RWPE2 (cell line): Measurements from ENCODE around the gene SOWAHB.

Source experiments
- ATAC-seq: fragments of 200-7000 bp; cut with Tn5 transposase; 3 replicates; pipeline ENCODE4 v1.9.1; 2021; ENCODE audit warnings: low read depth
- DNase-seq: peaks from one replicate; pipeline ENCODE4 v3.0.0-alpha.2; 2020; ENCODE audit warnings: low spot score
- H3K27ac ChIP-seq: fragments of 450-650 bp; 2 replicates; pipeline ENCODE4 v1.5.1; 2017; ENCODE audit warnings: mild to moderate bottlenecking; ENCODE audit not compliant: poor library complexity, severe bottlenecking
- H3K27me3 ChIP-seq: fragments of 250-450 bp; sonication (Bioruptor Pico); 2 replicates; pipeline ENCODE4 v1.5.1; 2021; ENCODE audit warnings: mild to moderate bottlenecking, moderate library complexity; ENCODE audit not compliant: insufficient read depth, poor library complexity, severe bottlenecking
- H3K36me3 ChIP-seq: fragments of 250-450 bp; sonication (Bioruptor Pico); 2 replicates; pipeline ENCODE4 v1.5.1; 2020; ENCODE audit warnings: low read depth, mild to moderate bottlenecking, moderate library complexity
- H3K4me1 ChIP-seq: fragments of 250-450 bp; sonication (Bioruptor Pico); 2 replicates; pipeline ENCODE4 v1.5.1; 2021; ENCODE audit warnings: mild to moderate bottlenecking, moderate library complexity; ENCODE audit not compliant: insufficient read depth, poor library complexity, severe bottlenecking
- H3K4me3 ChIP-seq: fragments of 250-450 bp; sonication (Bioruptor Pico); 2 replicates; pipeline ENCODE4 v1.5.1; 2021; ENCODE audit warnings: mild to moderate bottlenecking, moderate library complexity; ENCODE audit not compliant: severe bottlenecking
- H3K9me3 ChIP-seq: fragments of 250-450 bp; sonication (Bioruptor Pico); 2 replicates; pipeline ENCODE4 v1.5.1; 2021; ENCODE audit warnings: mild to moderate bottlenecking, moderate library complexity; ENCODE audit not compliant: severe bottlenecking
- CTCF ChIP-seq: fragments of 450-650 bp; IDR thresholded peaks from one replicate; pipeline ENCODE4 v1.5.1; 2017; ENCODE audit warnings: mild to moderate bottlenecking, moderate library complexity; ENCODE audit not compliant: poor library complexity, severe bottlenecking

The SOWAHB gene

GRCh38 chr4:76923619-76924357 is 25.8 kb upstream of the SOWAHB start:
- Histone ChIP-seq H3K36me3 (no peaks in the 10 kb centered on the region), H3K4me1 (no peaks in the 10 kb centered on the region), H3K4me3 (no peak overlapping the region), H3K27ac (no peak overlapping the region), H3K27me3 (no peaks in the 10 kb centered on the region), H3K9me3 (no peaks in the 10 kb centered on the region)
- no peak for TF ChIP-seq CTCF
- ATAC-seq, result no peak
- no peak for DNase-seq

GRCh38 chr4:76920715-76921114 is 22.8 kb upstream of the SOWAHB start:
- TF ChIP-seq CTCF, result no peak
- Histone ChIP-seq H3K4me1 (no peaks in the 10 kb centered on the region), H3K27ac (no peak overlapping the region), H3K4me3 (no peak overlapping the region), H3K9me3 (no peaks in the 10 kb centered on the region), H3K27me3 (no peaks in the 10 kb centered on the region), H3K36me3 (no peaks in the 10 kb centered on the region)
- DNase-seq, result no peak
- ATAC-seq, result no peak

- no peak for TF ChIP-seq CTCF
- Histone ChIP-seq H3K27ac (no peak overlapping the region), H3K9me3 (no peaks in the 10 kb centered on the region), H3K27me3 (no peaks in the 10 kb centered on the region), H3K4me3 (no peak overlapping the region), H3K36me3 (no peaks in the 10 kb centered on the region), H3K4me1 (no peaks in the 10 kb centered on the region)
- ATAC-seq (no peak), DNase-seq (no peak)
Measured at GRCh38 chr4:76909711-76910110, 11.8 kb upstream of the SOWAHB start.

- ATAC-seq, result no peak
- DNase-seq, result no peak
- Histone ChIP-seq H3K9me3 (no peaks in the 10 kb centered on the region), H3K4me3 (no peak overlapping the region), H3K27ac (no peak overlapping the region), H3K27me3 (no peaks in the 10 kb centered on the region), H3K4me1 (no peaks in the 10 kb centered on the region), H3K36me3 (no peaks in the 10 kb centered on the region)
- TF ChIP-seq CTCF, result no peak
Measured at GRCh38 chr4:76905521-76905920, 7.6 kb upstream of the SOWAHB start.

GRCh38 chr4:76904646-76905190 is 6.8 kb upstream of the SOWAHB start:
- no peaks in the 10 kb centered on the region for H3K36me3 ChIP-seq
- no peaks in the 10 kb centered on the region for H3K27me3 ChIP-seq
- H3K4me1 ChIP-seq, result no peaks in the 10 kb centered on the region
- H3K9me3 ChIP-seq, result no peaks in the 10 kb centered on the region
- H3K4me3 ChIP-seq, result no peak overlapping the region
- no peak overlapping the region for H3K27ac ChIP-seq
- ATAC-seq (no peak), DNase-seq (no peak)
- no peak for TF ChIP-seq CTCF
